Astrocyte of the spinal cord (primary cell): ENCODE data around the gene SH3TC2.

Experiments used
- DNase-seq: peaks from one replicate; pipeline ENCODE4 v3.0.0; 2011; ENCODE audit warnings: low read depth, low spot score
- H3K4me3 ChIP-seq: 2 replicates; pipeline ENCODE4 v1.5.1; 2011; ENCODE audit warnings: low read depth, mild to moderate bottlenecking, low read length, moderate library complexity
- CTCF ChIP-seq: IDR thresholded peaks from 2 replicates; pipeline ENCODE4 v1.5.1; 2012; ENCODE audit warnings: low read depth, mild to moderate bottlenecking, low read length, inconsistent platforms
- in situ Hi-C: cut with HindIII; loops from 2 replicates; pipeline ENCODE4 v1.10.0; 2017; ENCODE audit warnings: low sequenced_read_pairs

Gene SH3TC2

DNA sequence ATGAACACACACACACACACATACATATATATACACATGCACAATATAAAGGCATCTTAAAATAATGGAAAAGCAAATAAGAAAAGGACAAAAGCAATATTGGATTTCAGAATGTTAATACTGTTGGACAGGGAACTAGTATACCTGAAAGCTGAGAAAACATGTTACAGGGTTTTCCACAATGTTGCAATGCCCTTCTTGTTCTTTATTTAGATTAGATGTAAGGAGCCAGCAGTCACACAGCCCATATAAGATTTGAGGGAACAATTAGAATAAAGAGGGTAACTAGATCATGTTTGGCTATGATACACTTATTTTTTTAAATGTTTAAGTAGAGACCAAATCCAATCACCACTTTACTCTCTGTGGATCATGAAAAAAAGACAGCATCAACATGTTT, 61.7 kb downstream of the SH3TC2 start:
- H3K4me3 ChIP-seq: no peak overlapping the region
- in situ Hi-C loops: no loop called here
- TF ChIP-seq CTCF: no peak
- no peak for DNase-seq

DNA sequence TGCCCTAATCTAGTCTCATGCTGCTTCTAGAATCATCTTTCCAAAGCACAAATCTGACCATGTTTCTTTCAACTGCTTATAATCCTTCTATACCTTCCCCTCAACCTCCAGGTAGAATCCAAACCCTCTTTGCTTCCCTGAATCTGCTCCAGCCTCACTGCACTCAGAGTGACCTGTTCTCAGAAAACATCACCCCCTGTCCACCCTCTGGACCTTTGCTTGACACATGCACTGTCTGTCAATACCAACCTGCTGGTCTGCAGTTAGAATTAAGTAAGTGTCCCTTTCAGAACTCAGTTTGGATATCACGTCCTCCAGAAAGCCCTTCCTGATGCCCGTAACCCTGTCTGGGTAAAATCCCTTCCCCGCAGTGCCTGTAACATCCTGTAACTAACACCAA, 63.1 kb downstream of the SH3TC2 start:
- no peak for TF ChIP-seq CTCF
- in situ Hi-C loops: no loop called here
- H3K4me3 ChIP-seq: no peak overlapping the region
- DNase-seq: no peak

- TF ChIP-seq CTCF: peak; percentile 61
- peak; percentile 75 for DNase-seq
Measured at GRCh38 chr5:148998174-148998797, 64.6 kb downstream of the SH3TC2 start.

GRCh38 chr5:148996270-148996669, 66.6 kb downstream of the SH3TC2 start:
- H3K4me3 ChIP-seq: no peak overlapping the region
- TF ChIP-seq CTCF: no peak
- no peak for DNase-seq
- in situ Hi-C loops: no loop called here

More at GRCh38 chr5:148998174-148998797, 64.6 kb downstream of the SH3TC2 start:
- in situ Hi-C loops: no loop called here
- no peak overlapping the region for H3K4me3 ChIP-seq

DNA sequence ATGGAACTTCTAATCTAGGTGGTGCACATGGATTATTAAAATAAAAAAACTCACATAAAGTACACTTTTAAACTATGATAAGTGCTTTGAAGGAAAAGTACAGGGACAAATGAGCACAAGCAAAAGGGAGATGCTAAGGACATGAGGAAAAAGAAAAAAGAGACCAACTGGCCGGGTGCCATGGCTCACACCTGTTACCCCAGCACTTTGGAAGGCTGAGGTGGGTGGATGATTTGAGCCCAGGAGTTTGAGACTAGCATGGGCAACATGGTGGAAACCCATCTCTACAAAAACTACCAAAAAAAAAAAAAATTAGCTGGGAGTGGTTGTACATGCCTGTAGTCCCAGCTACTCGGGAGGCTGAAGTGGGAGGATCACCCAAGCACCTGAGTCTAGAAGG, 67.1 kb downstream of the SH3TC2 start:
- no peak overlapping the region for H3K4me3 ChIP-seq
- in situ Hi-C loops: no loop called here
- no peak for TF ChIP-seq CTCF
- no peak for DNase-seq

DNA sequence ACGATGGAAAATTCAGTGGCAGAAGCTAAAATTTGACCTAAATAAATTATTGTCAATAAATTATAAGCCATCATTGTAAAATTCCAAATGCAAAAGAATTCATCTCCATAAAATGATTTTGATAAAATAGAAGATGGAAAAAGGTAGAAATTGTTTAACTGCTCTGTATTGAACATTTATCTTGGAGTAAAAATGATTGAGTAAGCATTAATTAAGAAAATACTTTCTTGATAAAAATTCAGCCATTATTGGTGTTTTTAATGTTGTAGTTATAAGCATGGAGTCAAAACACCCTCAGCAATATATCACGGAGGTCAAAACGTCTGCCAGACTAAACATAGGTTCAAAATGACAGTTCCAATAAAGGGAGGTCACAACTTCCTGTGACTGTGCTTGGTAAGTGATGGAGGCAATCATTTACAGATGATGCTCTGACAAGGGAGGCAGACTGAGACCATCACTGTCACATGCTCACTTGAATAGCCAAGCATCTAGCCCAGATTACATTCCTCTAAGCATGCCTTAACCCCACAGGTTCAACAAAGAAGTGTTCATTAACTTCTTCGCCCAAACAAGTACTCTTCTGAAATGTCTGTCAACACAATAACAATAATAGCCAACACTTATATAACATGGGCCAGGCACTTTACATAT, 69.5 kb downstream of the SH3TC2 start:
- no peak overlapping the region for H3K4me3 ChIP-seq
- no peak for TF ChIP-seq CTCF
- in situ Hi-C loops: no loop called here
- no peak for DNase-seq
